Psoas muscle (tissue), 8 donors: ENCODE data around the gene LGR6. TPM values are rescaled to one million over a fixed set of nuclear protein-coding genes. Genes with fewer than 3 reads are reported as not detected.

Experiments
- ATAC-seq, 4 donors: fragments of 200-7000 bp; cut with Tn5 transposase; one replicate each; pipeline ENCODE4 v1.9.1; 2020; ENCODE audit warnings: moderate library complexity in 3 of 4, mild to moderate bottlenecking in 2 of 4
- DNase-seq, 2 donors: peaks; one replicate each; pipeline ENCODE4 v3.0.0-alpha.2; 2020
- H3K27ac ChIP-seq: fragments of 200-600 bp; one replicate; pipeline ENCODE4 v1.8.0; 2022
- H3K27me3 ChIP-seq, 3 donors: fragments of 200-600 bp in 1 of 3; one replicate each; pipeline versions ENCODE4 v1.6.1 to v1.8.0; 2013 to 2022; ENCODE audit warnings: low read length in 2 of 3, mild to moderate bottlenecking in 2 of 3, moderate library complexity in 1 of 3; ENCODE audit not compliant: insufficient read depth in 3 of 3
- H3K36me3 ChIP-seq, 2 donors: fragments of 200-600 bp in 1 of 2; one replicate each; pipeline versions ENCODE4 v1.6.1 to v1.8.0; 2013 to 2022; ENCODE audit warnings: low read depth in 1 of 2, mild to moderate bottlenecking in 1 of 2, moderate library complexity in 1 of 2; ENCODE audit not compliant: insufficient read depth in 1 of 2
- H3K4me1 ChIP-seq: fragments of 200-600 bp; one replicate; pipeline ENCODE4 v1.8.0; 2022
- H3K4me3 ChIP-seq: fragments of 200-600 bp; one replicate; pipeline ENCODE4 v1.8.0; 2022; ENCODE audit warnings: mild to moderate bottlenecking
- H3K9me3 ChIP-seq: fragments of 200-600 bp; one replicate; pipeline ENCODE4 v1.8.0; 2022
- WGBS, 3 donors: extraction: QIAGEN DNeasy Blood & Tissue Kit; methylation state at CpG; one replicate each; pipeline versions ENCODE4 v1.1.6 to v1.1.7; 2013; 5-methylcytosine and 5-hydroxymethylcytosine counted together
- intact Hi-C, 2 donors: fragments of 100-400 bp; cut with DNase I; formaldehyde crosslinking; loops; one replicate each; pipeline versions ENCODE4 v1.11.0 to v1.14.2; 2022
- polyA plus RNA-seq, 3 donors: library from polyadenylated mRNA; stranded (reverse); fragments of 200-250 nt; gene quantifications; one replicate each; pipeline ENCODE4 v1.2.3, GENCODE V29; 2013
- total RNA-seq, 4 donors: library from RNA; stranded (reverse); fragmentation: NEBNext Ultra II Directional in 2 of 4; extraction: Animal tissue kit (Norgen Biotek cat#: 25700) in 2 of 4; gene quantifications; one replicate each; pipeline versions ENCODE4 v1.2.1 to v1.2.4, GENCODE V29; 2021 to 2023
- TF ChIP-seq, protein P1 (sequence below): fragments of 200-600 bp; IDR thresholded peaks from one replicate; pipeline ENCODE4 v1.8.0; 2022; ENCODE audit warnings: antibody characterized with exemption
- donor health status: healthy with polysubstance abuse.
- donor health status: DM: no; HTN: no; CAD: no; lungs with moderate emphysema.
- donor health status: Bipolar disorder and iron deficiency.
- donor health status: healthy.
- donor health status: DM: yes; HTN: yes; CAD: no.
- donor health status: DM: no; HTN: no; CAD: no.
- donor health status: DM: no; HTN: no; CAD: no.
- donor health status: DM: yes; HTN: yes; CAD: no.

The LGR6 gene
- total and polyA plus RNA-seq, 7 donors = 0.12 to 0.20 (median 0.16) TPM; not detected in 3

DNA sequence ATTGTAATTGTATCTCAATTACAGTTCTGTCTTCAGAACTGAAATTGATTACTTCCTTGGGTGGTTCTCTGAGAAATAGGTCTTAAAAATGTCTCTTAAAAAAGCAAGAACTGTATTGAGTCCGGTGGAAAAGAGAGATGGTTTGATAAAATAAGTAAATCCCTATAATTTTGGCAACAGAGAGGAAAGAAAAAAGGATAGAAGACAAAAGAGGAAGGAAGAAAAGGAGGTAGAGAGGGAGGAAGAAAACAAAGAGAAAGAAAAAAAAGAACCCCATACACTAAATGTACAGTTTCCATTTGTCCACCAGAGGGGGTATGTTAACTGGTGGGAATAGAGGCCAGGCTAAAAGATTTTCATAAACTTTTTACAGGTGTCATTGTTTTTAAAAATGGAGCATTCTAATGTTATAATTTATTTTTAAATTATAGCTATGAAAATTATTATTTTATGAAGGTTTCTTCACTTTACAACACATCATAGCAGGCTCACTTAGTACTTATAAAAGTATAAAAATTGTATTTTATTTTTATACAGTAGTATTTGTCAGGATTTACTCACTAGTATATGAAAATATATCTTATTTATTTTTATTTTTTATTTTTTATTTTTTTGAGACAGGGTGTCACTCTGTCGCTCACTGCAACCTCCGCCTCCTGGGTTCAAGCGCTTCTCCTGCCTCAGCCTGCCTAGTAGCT lies 150.2 kb downstream of the LGR6 start:
- H3K27ac ChIP-seq = no peak overlapping the region
- intact Hi-C loops = loop anchor here (5.0 to 10.0 kb wide), 3 partner anchors 111 to 374 kb away; no protein-coding TSS in a partner anchor
- ATAC-seq (no peak), DNase-seq (no peak)
- WGBS, 3 donors = 68 to 73% (median 72%) methylated on average over 4 of the region's 4 CpGs
- no peaks in the 10 kb centered on the region for H3K36me3 ChIP-seq
- H3K4me3 ChIP-seq = no peak overlapping the region
- TF ChIP-seq, protein P1, sequence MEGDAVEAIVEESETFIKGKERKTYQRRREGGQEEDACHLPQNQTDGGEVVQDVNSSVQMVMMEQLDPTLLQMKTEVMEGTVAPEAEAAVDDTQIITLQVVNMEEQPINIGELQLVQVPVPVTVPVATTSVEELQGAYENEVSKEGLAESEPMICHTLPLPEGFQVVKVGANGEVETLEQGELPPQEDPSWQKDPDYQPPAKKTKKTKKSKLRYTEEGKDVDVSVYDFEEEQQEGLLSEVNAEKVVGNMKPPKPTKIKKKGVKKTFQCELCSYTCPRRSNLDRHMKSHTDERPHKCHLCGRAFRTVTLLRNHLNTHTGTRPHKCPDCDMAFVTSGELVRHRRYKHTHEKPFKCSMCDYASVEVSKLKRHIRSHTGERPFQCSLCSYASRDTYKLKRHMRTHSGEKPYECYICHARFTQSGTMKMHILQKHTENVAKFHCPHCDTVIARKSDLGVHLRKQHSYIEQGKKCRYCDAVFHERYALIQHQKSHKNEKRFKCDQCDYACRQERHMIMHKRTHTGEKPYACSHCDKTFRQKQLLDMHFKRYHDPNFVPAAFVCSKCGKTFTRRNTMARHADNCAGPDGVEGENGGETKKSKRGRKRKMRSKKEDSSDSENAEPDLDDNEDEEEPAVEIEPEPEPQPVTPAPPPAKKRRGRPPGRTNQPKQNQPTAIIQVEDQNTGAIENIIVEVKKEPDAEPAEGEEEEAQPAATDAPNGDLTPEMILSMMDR = peak; percentile 82
- H3K27me3 ChIP-seq = no peaks in the 10 kb centered on the region
- peaks cover 5% of the 10 kb centered on the region for H3K4me1 ChIP-seq
- no peaks in the 10 kb centered on the region for H3K9me3 ChIP-seq

DNA sequence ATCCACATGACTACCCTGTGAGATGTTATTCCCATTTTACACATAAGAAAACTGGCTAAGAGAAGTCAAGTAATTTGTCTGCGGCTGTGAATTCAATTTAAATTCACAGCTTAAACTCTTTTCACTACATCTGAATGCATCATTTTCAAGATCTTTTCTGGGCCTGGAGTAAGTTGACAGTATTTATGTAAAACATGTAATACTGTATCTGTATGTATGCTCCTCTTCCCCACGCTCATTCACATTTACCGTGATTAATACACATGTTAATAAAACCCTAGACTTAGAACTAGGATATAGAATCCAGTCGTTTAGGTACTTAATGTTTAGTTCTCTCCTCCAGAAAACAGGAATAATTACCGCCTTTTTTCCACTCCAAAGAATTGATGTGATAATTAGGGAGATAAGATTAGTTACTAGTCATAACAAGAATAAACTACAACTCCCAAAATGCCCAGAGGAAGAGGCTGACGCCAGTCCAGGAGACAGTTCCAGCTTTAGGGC lies 154.5 kb downstream of the LGR6 start:
- H3K27me3 ChIP-seq = no peaks in the 10 kb centered on the region
- ATAC-seq (no peak), DNase-seq (no peak)
- TF ChIP-seq, protein P1 = no peak
- H3K4me3 ChIP-seq = peak overlapping the region; percentile 30
- H3K27ac ChIP-seq = peak overlapping the region; percentile 90
- intact Hi-C loops = loop anchor here in 1 of 2 donors (10.0 kb wide), 2 partner anchors 107 to 237 kb away; no protein-coding TSS in a partner anchor
- 49 to 51% (median 50%) methylated on average over 6 of the region's 6 CpGs for WGBS, 3 donors
- H3K4me1 ChIP-seq = peaks cover 20% of the 10 kb centered on the region
- H3K36me3 ChIP-seq = no peaks in the 10 kb centered on the region
- no peaks in the 10 kb centered on the region for H3K9me3 ChIP-seq

DNA sequence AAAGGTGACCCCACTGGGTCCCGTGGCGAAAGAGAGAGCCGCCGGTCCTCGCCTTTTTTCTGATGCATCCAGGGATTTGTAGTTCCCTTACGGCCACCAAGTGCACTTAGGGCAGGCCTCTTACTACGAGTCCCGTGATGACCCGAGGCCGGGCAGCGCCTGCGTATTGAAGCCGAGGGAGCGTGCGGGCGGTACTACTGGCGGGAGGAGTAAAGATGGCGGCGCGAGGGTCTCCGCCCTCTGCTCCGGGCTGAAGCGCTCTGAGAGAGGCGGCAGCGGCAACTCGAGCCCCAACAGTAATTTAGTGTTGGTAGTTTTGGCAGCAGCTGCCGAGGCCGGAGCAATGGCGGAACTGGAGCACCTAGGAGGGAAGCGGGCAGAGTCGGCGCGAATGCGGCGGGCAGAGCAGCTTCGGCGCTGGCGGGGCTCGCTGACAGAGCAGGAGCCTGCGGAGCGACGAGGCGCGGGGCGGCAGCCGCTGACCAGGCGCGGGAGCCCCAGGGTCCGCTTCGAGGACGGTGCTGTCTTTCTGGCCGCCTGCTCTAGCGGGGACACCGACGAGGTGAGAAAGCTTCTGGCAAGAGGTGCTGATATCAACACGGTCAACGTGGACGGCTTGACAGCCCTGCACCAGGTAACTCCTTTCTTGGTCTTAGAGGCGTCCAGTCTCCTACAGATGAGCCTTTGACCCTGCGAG lies 155.1 kb downstream of the LGR6 start, which contains the start of gene PPP1R12B:
PPP1R12B (plus strand) TSS at position 191 of the 697 bp plus-strand sequence; CDS start at position 344, 153 bp downstream.
- ATAC-seq = peak; percentile 95 to 99 (median 98)
- intact Hi-C loops = loop anchor here in 1 of 2 donors (10.0 kb wide), 2 partner anchors 106 to 236 kb away; no protein-coding TSS in a partner anchor

DNA sequence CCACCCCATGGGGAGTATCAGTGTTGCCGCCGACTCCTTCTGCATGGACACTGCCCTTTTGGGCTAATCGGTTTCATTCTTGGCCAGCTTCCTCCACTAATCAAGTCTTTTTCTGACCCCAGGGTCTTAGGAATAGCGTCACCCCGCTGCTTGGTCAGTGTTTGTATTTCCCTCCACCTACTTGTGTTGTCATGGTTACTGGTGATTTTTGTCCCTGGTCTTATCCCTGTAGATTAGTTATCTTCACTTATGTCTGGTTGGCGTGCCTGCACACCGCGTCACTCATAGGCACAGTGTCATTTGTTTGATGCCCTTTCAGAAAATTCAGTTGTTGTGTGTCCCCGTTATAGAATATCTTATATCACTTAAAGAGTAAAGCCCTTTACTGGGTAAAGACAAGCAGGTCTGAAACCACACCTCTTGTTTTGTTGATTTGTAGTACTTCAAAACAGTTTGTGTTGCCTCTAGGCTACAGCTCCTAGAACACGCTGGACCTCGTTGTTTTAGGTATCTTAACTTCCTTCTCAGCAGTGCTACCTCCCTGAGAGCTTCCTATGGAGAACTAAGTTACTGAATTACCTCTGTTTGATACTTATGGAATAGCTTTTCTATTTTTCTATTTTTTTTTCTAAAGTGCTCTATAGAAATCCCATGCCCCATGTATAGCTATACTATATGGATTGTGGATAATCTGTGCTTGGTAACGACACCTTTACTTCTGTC lies 155.8 kb downstream of the LGR6 start:
- ATAC-seq = peak; percentile 1 to 7 (median 5)
- H3K9me3 ChIP-seq = no peaks in the 10 kb centered on the region
- TF ChIP-seq, protein P1 = no peak
- H3K27me3 ChIP-seq = no peaks in the 10 kb centered on the region
- intact Hi-C loops = loop anchor here in 1 of 2 donors (10.0 kb wide), 2 partner anchors 105 to 235 kb away; no protein-coding TSS in a partner anchor
- no peaks in the 10 kb centered on the region for H3K36me3 ChIP-seq
- peak overlapping the region; percentile 90 for H3K27ac ChIP-seq
- DNase-seq = no peak
- 3 to 4% (median 3%) methylated on average over 12 of the region's 12 CpGs for WGBS, 3 donors
- peak overlapping the region; percentile 76 for H3K4me3 ChIP-seq
- H3K4me1 ChIP-seq = peaks cover 23% of the 10 kb centered on the region

More for the DNA sequence above, 155.1 kb downstream of the LGR6 start, which contains the start of gene PPP1R12B:
- TF ChIP-seq, protein P1 = no peak
- H3K27me3 ChIP-seq = no peaks in the 10 kb centered on the region
- no peaks in the 10 kb centered on the region for H3K9me3 ChIP-seq
- WGBS, 3 donors = 0% methylated on average over 57 to 60 of the region's 60 CpGs
- DNase-seq = peak; percentile 97 to 99
- H3K4me3 ChIP-seq = peak within 1 kb of the TSS; percentile 76
- peaks cover 23% of the 10 kb centered on the region for H3K4me1 ChIP-seq
- H3K36me3 ChIP-seq = no peaks in the 10 kb centered on the region
- peak within 1 kb of the TSS; percentile 90 for H3K27ac ChIP-seq
